ENCODE data around the gene DMPK. TPM values are rescaled to one million over a fixed set of nuclear protein-coding genes. Genes with fewer than 3 reads are reported as not detected.
A peak's percentile ranks its signal among the peaks of the same experiment; 100 is the strongest.

DMPK gene
- total and polyA plus RNA-seq, 2 experiments from 2014 or later = 9.8 to 24.0 TPM

- Histone ChIP-seq H3K27ac (ENCODE audit: low read depth) (peak overlapping the region; percentile 85; the same call in 1 of the 2 replicates), H3K4me1 (ENCODE audit: insufficient read depth) (peaks cover 10% of the 10 kb centered on the region; the same call in 1 of the 2 replicates), H3K4me2 (no peak overlapping the region), H2AFZ (no peak overlapping the region), H3K79me2 (replicated peaks; ENCODE audit: insufficient read depth) (no peaks in the 10 kb centered on the region), H3F3A (replicated peaks; ENCODE audit: low read depth) (peaks cover 10% of the 10 kb centered on the region; the same call in 1 of the 2 replicates), H3K4me3 (no peak overlapping the region), H4K20me1 (replicated peaks; ENCODE audit: insufficient read depth) (no peaks in the 10 kb centered on the region), H3K36me3 (ENCODE audit: insufficient read depth) (no peaks in the 10 kb centered on the region), H3K9me2 (ENCODE audit: insufficient read depth) (no peaks in the 10 kb centered on the region), H3K27me3 (ENCODE audit: insufficient read depth) (no peaks in the 10 kb centered on the region)
- ATAC-seq = peak; percentile 46
- no peaks in the 10 kb centered on the region for H3K9me3 Mint-ChIP-seq
- DNase-seq (ENCODE audit: low spot score) = peak; percentile 77
- TF ChIP-seq POLR2AphosphoS5 (IDR thresholded peaks at IDR 0.05; ENCODE audit: low read depth) = no peak
- TF ChIP-seq ZNF114 (CRISPR knock-in tag; IDR thresholded peaks at IDR 0.05) = no peak
- no peak for TF ChIP-seq EZH2phosphoT487 (IDR thresholded peaks at IDR 0.05; ENCODE audit: unreplicated experiment)
- no peak for TF ChIP-seq CREB1 (CRISPR knock-in tag; IDR thresholded peaks at IDR 0.05; ENCODE audit: low read depth)
- no peak for TF ChIP-seq JUNB (IDR thresholded peaks at IDR 0.05; ENCODE audit: unreplicated experiment)
- H3K36me3 Mint-ChIP-seq (ENCODE audit: low read depth) = peaks cover 5% of the 10 kb centered on the region; the same call in 2 of the 3 replicates
- H3K4me3 Mint-ChIP-seq = no peak overlapping the region; the same call in 2 of the 3 replicates
- peak overlapping the region; percentile 94 for H3K27ac Mint-ChIP-seq
- H3K4me1 Mint-ChIP-seq = peaks cover 15% of the 10 kb centered on the region
- peaks cover 17% of the 10 kb centered on the region for H3K27me3 Mint-ChIP-seq (ENCODE audit: insufficient read depth, low read depth, poor library complexity)
Measured at GRCh38 chr19:45809643-45810159, 27.4 kb upstream of the DMPK start.

DNA sequence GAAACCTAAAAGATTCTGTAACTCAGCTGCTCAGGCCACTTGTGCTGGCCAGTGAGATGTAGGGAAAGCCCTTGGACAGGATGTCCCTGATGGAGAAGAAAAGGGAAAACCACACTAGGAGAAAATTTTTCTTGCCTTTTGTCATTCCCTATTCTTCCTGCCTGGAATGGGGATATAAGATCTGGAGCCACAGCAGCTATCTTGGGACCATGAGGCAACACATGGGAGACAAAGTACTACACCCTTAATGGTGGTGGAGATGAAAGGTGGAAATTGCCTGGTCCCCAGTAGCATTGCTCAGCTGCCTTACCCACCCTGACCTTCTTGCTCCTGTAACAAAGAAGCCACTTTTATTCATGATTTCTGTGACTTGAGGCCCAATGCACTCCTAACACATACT lies 23.4 kb upstream of the DMPK start:
- Histone ChIP-seq H3K27me3 (ENCODE audit: insufficient read depth) (no peaks in the 10 kb centered on the region), H2AFZ (no peak overlapping the region), H3K79me2 (replicated peaks; ENCODE audit: insufficient read depth) (no peaks in the 10 kb centered on the region), H3K4me2 (no peak overlapping the region), H3K36me3 (ENCODE audit: insufficient read depth) (no peaks in the 10 kb centered on the region), H3K27ac (ENCODE audit: low read depth) (no peak overlapping the region), H3K4me1 (ENCODE audit: insufficient read depth) (no peaks in the 10 kb centered on the region), H3F3A (replicated peaks; ENCODE audit: low read depth) (no peaks in the 10 kb centered on the region), H3K4me3 (no peak overlapping the region), H3K9me2 (ENCODE audit: insufficient read depth) (no peaks in the 10 kb centered on the region), H4K20me1 (replicated peaks; ENCODE audit: insufficient read depth) (no peaks in the 10 kb centered on the region)
- DNase-seq (ENCODE audit: low spot score) = no peak
- Mint-ChIP-seq H3K4me3 (no peak overlapping the region; the same call in 2 of the 3 replicates), H3K27ac (no peak overlapping the region), H3K36me3 (ENCODE audit: low read depth) (no peaks in the 10 kb centered on the region), H3K9me3 (no peaks in the 10 kb centered on the region; the same call in 2 of the 3 replicates), H3K27me3 (ENCODE audit: insufficient read depth, low read depth, poor library complexity) (peaks cover 15% of the 10 kb centered on the region), H3K4me1 (peaks cover 14% of the 10 kb centered on the region)
- no peak for ATAC-seq
- no peak for TF ChIP-seq POLR2AphosphoS5 (IDR thresholded peaks at IDR 0.05; ENCODE audit: low read depth)
- no peak for TF ChIP-seq EZH2phosphoT487 (IDR thresholded peaks at IDR 0.05; ENCODE audit: unreplicated experiment)
- TF ChIP-seq ZNF331 (CRISPR knock-in tag; IDR thresholded peaks at IDR 0.05; ENCODE audit: low read depth) = no peak
- no peak for TF ChIP-seq ZNF114 (CRISPR knock-in tag; IDR thresholded peaks at IDR 0.05)
- TF ChIP-seq, protein P1, sequence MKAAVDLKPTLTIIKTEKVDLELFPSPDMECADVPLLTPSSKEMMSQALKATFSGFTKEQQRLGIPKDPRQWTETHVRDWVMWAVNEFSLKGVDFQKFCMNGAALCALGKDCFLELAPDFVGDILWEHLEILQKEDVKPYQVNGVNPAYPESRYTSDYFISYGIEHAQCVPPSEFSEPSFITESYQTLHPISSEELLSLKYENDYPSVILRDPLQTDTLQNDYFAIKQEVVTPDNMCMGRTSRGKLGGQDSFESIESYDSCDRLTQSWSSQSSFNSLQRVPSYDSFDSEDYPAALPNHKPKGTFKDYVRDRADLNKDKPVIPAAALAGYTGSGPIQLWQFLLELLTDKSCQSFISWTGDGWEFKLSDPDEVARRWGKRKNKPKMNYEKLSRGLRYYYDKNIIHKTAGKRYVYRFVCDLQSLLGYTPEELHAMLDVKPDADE (IDR thresholded peaks at IDR 0.05) = no peak
- no peak for TF ChIP-seq EZH2 (IDR thresholded peaks at IDR 0.05; ENCODE audit: low read depth, unreplicated experiment)
- TF ChIP-seq, protein P2, sequence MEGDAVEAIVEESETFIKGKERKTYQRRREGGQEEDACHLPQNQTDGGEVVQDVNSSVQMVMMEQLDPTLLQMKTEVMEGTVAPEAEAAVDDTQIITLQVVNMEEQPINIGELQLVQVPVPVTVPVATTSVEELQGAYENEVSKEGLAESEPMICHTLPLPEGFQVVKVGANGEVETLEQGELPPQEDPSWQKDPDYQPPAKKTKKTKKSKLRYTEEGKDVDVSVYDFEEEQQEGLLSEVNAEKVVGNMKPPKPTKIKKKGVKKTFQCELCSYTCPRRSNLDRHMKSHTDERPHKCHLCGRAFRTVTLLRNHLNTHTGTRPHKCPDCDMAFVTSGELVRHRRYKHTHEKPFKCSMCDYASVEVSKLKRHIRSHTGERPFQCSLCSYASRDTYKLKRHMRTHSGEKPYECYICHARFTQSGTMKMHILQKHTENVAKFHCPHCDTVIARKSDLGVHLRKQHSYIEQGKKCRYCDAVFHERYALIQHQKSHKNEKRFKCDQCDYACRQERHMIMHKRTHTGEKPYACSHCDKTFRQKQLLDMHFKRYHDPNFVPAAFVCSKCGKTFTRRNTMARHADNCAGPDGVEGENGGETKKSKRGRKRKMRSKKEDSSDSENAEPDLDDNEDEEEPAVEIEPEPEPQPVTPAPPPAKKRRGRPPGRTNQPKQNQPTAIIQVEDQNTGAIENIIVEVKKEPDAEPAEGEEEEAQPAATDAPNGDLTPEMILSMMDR (conservative IDR thresholded peaks at IDR 0.05; ENCODE audit: low read depth in 2 of 2) = no peak
- TF ChIP-seq, protein P3, sequence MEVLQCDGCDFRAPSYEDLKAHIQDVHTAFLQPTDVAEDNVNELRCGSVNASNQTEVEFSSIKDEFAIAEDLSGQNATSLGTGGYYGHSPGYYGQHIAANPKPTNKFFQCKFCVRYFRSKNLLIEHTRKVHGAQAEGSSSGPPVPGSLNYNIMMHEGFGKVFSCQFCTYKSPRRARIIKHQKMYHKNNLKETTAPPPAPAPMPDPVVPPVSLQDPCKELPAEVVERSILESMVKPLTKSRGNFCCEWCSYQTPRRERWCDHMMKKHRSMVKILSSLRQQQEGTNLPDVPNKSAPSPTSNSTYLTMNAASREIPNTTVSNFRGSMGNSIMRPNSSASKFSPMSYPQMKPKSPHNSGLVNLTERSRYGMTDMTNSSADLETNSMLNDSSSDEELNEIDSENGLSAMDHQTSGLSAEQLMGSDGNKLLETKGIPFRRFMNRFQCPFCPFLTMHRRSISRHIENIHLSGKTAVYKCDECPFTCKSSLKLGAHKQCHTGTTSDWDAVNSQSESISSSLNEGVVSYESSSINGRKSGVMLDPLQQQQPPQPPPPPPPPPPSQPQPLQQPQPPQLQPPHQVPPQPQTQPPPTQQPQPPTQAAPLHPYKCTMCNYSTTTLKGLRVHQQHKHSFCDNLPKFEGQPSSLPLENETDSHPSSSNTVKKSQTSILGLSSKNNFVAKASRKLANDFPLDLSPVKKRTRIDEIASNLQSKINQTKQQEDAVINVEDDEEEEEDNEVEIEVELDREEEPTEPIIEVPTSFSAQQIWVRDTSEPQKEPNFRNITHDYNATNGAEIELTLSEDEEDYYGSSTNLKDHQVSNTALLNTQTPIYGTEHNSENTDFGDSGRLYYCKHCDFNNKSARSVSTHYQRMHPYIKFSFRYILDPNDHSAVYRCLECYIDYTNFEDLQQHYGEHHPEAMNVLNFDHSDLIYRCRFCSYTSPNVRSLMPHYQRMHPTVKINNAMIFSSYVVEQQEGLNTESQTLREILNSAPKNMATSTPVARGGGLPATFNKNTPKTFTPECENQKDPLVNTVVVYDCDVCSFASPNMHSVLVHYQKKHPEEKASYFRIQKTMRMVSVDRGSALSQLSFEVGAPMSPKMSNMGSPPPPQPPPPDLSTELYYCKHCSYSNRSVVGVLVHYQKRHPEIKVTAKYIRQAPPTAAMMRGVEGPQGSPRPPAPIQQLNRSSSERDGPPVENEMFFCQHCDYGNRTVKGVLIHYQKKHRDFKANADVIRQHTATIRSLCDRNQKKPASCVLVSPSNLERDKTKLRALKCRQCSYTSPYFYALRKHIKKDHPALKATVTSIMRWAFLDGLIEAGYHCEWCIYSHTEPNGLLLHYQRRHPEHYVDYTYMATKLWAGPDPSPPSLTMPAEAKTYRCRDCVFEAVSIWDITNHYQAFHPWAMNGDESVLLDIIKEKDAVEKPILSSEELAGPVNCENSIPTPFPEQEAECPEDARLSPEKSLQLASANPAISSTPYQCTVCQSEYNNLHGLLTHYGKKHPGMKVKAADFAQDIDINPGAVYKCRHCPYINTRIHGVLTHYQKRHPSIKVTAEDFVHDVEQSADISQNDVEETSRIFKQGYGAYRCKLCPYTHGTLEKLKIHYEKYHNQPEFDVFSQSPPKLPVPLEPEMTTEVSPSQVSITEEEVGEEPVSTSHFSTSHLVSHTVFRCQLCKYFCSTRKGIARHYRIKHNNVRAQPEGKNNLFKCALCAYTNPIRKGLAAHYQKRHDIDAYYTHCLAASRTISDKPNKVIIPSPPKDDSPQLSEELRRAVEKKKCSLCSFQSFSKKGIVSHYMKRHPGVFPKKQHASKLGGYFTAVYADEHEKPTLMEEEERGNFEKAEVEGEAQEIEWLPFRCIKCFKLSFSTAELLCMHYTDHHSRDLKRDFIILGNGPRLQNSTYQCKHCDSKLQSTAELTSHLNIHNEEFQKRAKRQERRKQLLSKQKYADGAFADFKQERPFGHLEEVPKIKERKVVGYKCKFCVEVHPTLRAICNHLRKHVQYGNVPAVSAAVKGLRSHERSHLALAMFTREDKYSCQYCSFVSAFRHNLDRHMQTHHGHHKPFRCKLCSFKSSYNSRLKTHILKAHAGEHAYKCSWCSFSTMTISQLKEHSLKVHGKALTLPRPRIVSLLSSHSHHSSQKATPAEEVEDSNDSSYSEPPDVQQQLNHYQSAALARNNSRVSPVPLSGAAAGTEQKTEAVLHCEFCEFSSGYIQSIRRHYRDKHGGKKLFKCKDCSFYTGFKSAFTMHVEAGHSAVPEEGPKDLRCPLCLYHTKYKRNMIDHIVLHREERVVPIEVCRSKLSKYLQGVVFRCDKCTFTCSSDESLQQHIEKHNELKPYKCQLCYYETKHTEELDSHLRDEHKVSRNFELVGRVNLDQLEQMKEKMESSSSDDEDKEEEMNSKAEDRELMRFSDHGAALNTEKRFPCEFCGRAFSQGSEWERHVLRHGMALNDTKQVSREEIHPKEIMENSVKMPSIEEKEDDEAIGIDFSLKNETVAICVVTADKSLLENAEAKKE (CRISPR knock-in tag; IDR thresholded peaks at IDR 0.05) = no peak

Data from GM23338 (cell line).